ENCODE measurements around the gene ISG15. TPM values are rescaled to one million over a fixed set of nuclear protein-coding genes. Genes with fewer than 3 reads are reported as not detected.
"Not testable (repeated sequence)": the region's sequence is repeated elsewhere in the genome, so short reads cannot be mapped to it uniquely, and the experiment has no call there.

Gene ISG15
- total RNA-seq, 1 donor from 2014 or later, result 22.3 TPM

GRCh38 chr1:1011396-1011949 is 1.8 kb upstream of the ISG15 start:
- TF ChIP-seq CTCF (conservative IDR thresholded peaks at IDR 0.05), result no peak
- Mint-ChIP-seq H3K36me3 (ENCODE audit: low read depth) (peaks cover 2% of the 10 kb centered on the region), H3K9me3 (no peaks in the 10 kb centered on the region), H3K4me1 (peaks cover 20% of the 10 kb centered on the region), H3K4me3 (peak overlapping the region; percentile 27), H3K27me3 (ENCODE audit: low read depth) (peaks cover 4% of the 10 kb centered on the region), H3K27ac (ENCODE audit: unreplicated experiment) (no peak overlapping the region)
- DNase-seq (ENCODE audit: low read depth, low spot score), result no peak

- Mint-ChIP-seq H3K4me1 (peaks cover 28% of the 10 kb centered on the region), H3K4me3 (peak overlapping the region; percentile 91), H3K27ac (ENCODE audit: unreplicated experiment) (peak overlapping the region; percentile 52)
- H3K9me3 Mint-ChIP-seq; H3K36me3 Mint-ChIP-seq (ENCODE audit: low read depth); H3K27me3 Mint-ChIP-seq (ENCODE audit: low read depth); DNase-seq (ENCODE audit: low read depth, low spot score): not testable (repeated sequence)
These were observed 577 bp upstream of the ISG15 start for GRCh38 chr1:1012736-1013104.

GRCh38 chr1:1013922-1014648 is 788 bp downstream of the ISG15 start:
- H3K9me3 Mint-ChIP-seq, result no peaks in the 10 kb centered on the region
- H3K4me1 Mint-ChIP-seq, result peaks cover 28% of the 10 kb centered on the region
- H3K27ac Mint-ChIP-seq (ENCODE audit: unreplicated experiment), result peak overlapping the region; percentile 81
- no peak for TF ChIP-seq CTCF (conservative IDR thresholded peaks at IDR 0.05)
- DNase-seq (ENCODE audit: low read depth, low spot score), result no peak
- peak overlapping the region; percentile 91 for H3K4me3 Mint-ChIP-seq
- peaks cover 4% of the 10 kb centered on the region for H3K27me3 Mint-ChIP-seq (ENCODE audit: low read depth)
- H3K36me3 Mint-ChIP-seq (ENCODE audit: low read depth), result peaks cover 2% of the 10 kb centered on the region

- peaks cover 4% of the 10 kb centered on the region for H3K27me3 Mint-ChIP-seq (ENCODE audit: low read depth)
- peaks cover 28% of the 10 kb centered on the region for H3K4me1 Mint-ChIP-seq
- TF ChIP-seq CTCF (conservative IDR thresholded peaks at IDR 0.05), result peak; percentile 48
- DNase-seq (ENCODE audit: low read depth, low spot score), result peak; percentile 38
- H3K9me3 Mint-ChIP-seq, result no peaks in the 10 kb centered on the region
- H3K4me3 Mint-ChIP-seq, result peak overlapping the region; percentile 83
- H3K36me3 Mint-ChIP-seq (ENCODE audit: low read depth), result peaks cover 2% of the 10 kb centered on the region
- peak overlapping the region; percentile 71 for H3K27ac Mint-ChIP-seq (ENCODE audit: unreplicated experiment)
These were observed 1.7 kb downstream of the ISG15 start for GRCh38 chr1:1014799-1015681.

GRCh38 chr1:1017397-1018320 is 4.4 kb downstream of the ISG15 start:
- Mint-ChIP-seq H3K27ac (ENCODE audit: unreplicated experiment) (peak overlapping the region; percentile 73), H3K4me3 (peak overlapping the region; percentile 86), H3K4me1 (peaks cover 35% of the 10 kb centered on the region)
- not testable (repeated sequence) for H3K27me3 Mint-ChIP-seq (ENCODE audit: low read depth); H3K9me3 Mint-ChIP-seq; H3K36me3 Mint-ChIP-seq (ENCODE audit: low read depth); DNase-seq (ENCODE audit: low read depth, low spot score)

- not testable (repeated sequence) for H3K36me3 Mint-ChIP-seq (ENCODE audit: low read depth); DNase-seq (ENCODE audit: low read depth, low spot score); H3K27ac Mint-ChIP-seq (ENCODE audit: unreplicated experiment); H3K27me3 Mint-ChIP-seq (ENCODE audit: low read depth); H3K9me3 Mint-ChIP-seq
- Mint-ChIP-seq H3K4me1 (peaks cover 35% of the 10 kb centered on the region), H3K4me3 (peak overlapping the region; percentile 86)
These were observed 5.0 kb downstream of the ISG15 start for GRCh38 chr1:1018321-1018685.

Data from neural crest cell (in vitro differentiated cells).